Cerebellar nuclear complex (tissue), 1 donor: ENCODE results near the gene BZW1.
"Not testable (repeated sequence)": the region's sequence is repeated elsewhere in the genome, so short reads cannot be mapped to it uniquely, and the experiment has no call there.

Source experiments
- DNase-seq, 2 experiments: peaks; one replicate each; lab custom pipeline; 2025; lab: John Stamatoyannopoulos, UW

Gene BZW1

GRCh38 chr2:200791905-200792304, 19.8 kb upstream of the BZW1 start:
- no peak for DNase-seq

GRCh38 chr2:200794143-200794542, 17.6 kb upstream of the BZW1 start:
- no peak for DNase-seq

DNA sequence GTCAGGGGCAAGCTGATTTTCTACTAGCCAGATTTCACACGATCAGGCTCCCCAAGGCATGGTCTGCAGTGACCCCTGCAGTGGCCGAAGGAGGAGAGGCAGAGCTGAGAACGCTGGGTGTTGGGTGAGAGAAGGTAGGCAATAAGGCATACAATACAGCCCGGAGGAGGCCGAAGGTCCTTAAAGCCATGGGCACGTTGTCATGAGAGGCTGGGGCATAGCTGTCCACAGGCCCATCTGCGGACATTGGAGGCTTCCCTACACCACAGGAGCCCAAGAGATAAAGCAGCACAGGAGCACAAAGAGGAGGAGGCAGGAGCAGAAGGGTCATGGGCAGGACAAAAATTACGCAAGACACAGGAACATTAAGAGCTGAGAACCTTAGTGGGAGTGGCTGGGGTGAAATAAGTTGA, 16.7 kb upstream of the BZW1 start:
- DNase-seq = no peak

DNA sequence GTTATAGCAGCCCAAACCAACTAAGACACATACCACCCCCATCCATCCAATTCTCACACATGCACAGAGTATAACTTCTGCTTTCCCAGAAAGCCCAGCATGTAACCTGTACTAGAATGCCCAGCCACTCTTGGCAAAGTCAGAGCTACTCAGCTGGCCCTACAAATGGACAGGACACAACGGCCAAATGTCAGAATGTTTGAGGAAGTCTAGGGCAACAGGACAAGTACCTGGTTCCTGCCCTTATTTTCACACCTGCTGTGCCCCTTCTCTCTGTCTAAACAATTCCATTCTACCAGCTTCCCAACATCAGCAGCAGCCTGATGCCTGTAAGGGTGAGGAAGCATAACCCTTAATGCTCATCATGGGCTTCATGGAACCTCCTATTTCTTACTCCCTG, 15.1 kb upstream of the BZW1 start:
- DNase-seq = no peak

GRCh38 chr2:200797242-200797770, 14.4 kb upstream of the BZW1 start:
- no peak for DNase-seq

GRCh38 chr2:200798514-200798913, 13.2 kb upstream of the BZW1 start:
- no peak for DNase-seq

DNA sequence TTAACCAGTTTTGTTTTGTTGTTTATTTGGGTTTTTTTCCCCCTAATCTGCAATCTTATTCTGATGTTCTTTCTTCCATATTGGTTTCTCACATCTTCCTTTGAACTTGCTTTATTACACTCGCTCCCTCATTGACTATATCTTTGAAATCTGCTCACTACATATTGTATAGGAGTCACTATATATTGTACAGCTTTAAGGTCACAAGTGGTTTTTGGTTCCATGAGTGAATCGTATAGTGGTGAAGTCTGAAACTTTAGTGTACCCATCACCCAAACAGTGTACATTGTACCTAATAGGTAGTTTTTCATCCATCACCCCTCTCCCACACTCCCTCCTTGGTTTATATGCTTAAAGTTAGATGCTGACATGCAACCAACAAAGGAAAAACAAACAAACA, 11.3 kb upstream of the BZW1 start:
- DNase-seq = no peak

- not testable (repeated sequence) for DNase-seq
These were observed 10.3 kb upstream of the BZW1 start for GRCh38 chr2:200801431-200801830.

DNA sequence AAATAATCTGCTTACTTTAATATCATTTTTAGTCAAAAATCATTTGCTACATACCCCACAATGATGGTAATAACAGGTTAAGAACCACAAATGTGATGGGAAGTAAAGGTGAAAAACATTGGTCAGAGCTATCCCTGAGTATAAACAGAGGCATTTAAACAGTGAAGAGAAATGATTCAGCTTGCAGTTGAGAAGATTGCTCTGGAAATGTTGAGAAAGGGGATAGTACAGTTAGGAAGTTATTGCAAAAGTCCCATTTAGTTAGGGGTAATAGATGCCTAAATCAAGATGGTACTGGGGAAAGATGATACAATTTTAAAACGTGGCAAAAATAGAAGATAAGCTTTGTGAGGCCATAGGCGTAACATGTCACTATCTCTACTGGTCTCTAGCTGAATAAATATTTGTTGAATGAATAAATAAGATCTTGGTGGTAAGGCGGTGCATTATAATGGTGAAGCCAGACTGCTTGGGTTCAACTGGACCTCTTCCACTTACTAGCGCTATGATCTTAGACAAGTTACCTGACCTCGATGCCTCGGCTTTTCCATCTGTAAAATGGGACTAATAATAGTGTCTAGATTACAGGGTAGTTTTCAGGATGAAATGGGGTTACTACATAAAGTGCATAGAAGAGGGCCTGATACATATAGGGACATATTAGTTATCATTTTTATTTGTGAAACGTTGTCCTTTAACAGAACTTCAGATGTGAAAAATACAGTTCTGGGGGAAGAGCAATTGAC, 2.0 kb upstream of the BZW1 start:
- DNase-seq = no peak

- DNase-seq = no peak
These were observed 1.3 kb upstream of the BZW1 start for GRCh38 chr2:200810252-200810997.

- DNase-seq = no peak
These were observed 745 bp upstream of the BZW1 start for GRCh38 chr2:200810998-200811332.

GRCh38 chr2:200812122-200813022, 662 bp downstream of the BZW1 start:
- peak in 1 of 2 experiments; percentile 1 for DNase-seq

DNA sequence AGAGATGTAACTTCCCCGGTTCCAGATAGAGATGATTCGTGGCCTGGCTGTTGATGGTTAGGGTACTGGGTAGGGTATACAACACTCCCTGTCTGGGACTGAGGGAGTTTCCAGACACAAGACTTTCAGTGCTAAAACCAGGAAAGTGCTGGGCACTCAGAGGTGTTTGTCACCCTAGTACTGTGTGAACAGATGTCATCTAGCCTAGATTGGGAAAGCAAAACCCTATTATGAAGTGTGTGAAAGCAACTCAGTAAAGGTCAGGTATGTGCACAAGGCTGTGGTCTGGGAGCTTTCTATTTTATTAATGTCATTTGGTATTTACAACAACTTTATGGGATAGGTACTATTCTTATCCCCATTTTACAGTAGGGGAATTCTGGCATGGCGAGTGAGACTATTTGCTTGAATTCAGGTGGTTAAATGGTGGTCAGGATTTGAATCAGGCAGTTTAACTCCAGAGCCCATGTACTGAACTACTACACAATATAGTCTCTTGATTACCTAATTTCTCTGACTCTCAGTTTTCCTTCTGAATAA, 2.6 kb downstream of the BZW1 start:
- no peak for DNase-seq

- DNase-seq = no peak
These were observed 3.2 kb downstream of the BZW1 start for GRCh38 chr2:200814917-200815316.

GRCh38 chr2:200818732-200819131, 7.0 kb downstream of the BZW1 start:
- not testable (repeated sequence) for DNase-seq

GRCh38 chr2:200820573-200821234, 9.0 kb downstream of the BZW1 start:
- DNase-seq = no peak

- no peak for DNase-seq
These were observed 10.1 kb downstream of the BZW1 start for GRCh38 chr2:200821686-200822245.

GRCh38 chr2:200828104-200828503, 16.4 kb downstream of the BZW1 start:
- no peak for DNase-seq

DNA sequence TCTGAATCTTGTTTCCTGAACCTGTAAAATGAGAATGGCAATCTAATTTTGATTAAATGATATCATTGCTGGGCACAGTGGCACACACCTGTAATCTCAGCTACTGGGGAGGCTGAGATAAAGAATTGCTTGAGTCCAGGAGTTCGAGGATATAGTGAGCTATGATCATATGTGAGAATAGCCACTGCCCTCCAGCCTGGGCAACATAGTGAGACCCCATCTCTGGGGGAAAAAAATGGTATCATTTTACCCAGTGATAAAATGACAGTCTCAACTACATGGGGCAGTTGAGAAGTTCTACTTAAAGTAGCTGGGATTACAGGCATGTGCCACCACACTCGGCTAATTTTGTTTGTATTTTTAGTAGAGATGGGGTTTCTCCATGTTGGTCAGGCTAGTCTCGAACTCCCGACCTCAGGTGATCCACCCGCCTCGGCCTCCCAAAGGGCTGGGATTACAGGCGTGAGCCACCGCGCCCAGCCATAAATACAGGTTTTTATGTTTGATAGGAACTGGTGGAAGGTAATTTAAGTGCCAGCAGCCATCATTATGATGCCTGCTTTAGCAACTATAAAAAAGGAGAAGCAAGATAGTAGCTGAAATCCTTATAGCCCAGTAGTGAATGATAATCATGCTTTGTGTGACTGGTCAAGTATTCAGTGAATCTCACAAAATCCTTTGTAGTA, 17.0 kb downstream of the BZW1 start:
- DNase-seq = no peak

GRCh38 chr2:200829258-200829655, 17.5 kb downstream of the BZW1 start:
- no peak for DNase-seq

DNA sequence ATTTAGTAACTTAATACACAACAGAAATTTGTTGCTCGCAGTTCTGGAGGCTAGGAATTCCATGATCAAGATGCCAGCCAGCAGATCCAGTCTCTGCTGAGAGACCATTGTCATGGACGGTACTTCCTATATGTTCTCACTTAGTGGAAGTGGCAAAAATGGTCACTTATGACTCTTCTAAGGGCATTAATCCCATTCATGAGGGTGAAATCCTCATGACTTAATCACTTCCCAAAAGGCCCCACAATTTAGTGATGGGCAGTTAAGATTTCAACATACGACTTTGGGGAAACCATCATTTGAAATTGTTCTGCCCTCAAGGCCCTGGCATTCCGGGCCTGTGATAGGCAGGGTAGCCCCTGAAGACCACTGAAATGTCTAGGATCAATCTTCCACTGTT, 23.0 kb downstream of the BZW1 start:
- DNase-seq = no peak
